ENCODE data around the gene FAHD1.

DNA sequence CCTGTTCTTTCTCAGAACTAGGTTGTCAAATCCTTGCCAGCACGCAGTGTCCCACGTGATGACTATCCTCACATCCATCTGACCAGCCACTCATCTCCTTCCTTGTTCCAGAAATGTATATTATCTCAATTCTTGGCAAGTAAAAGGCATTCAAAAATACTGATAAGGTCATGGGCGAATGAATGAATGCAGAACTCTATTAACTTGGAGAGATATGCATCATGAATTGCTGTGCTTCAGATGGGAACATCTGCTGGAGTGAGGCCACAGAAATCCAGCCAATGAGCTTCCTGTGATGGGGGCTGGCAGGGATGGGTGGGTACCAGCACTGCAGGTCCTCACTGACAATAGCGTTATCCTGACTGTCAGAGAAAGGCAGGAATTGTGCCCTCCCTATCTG lies 19.0 kb downstream of the FAHD1 start:
- TF ChIP-seq POLR2AphosphoS5 (IDR thresholded peaks at IDR 0.05) (no peak), POLR2A (IDR thresholded peaks at IDR 0.05) (no peak), EP300 (IDR thresholded peaks at IDR 0.05) (no peak)
- TF ChIP-seq, protein P1, sequence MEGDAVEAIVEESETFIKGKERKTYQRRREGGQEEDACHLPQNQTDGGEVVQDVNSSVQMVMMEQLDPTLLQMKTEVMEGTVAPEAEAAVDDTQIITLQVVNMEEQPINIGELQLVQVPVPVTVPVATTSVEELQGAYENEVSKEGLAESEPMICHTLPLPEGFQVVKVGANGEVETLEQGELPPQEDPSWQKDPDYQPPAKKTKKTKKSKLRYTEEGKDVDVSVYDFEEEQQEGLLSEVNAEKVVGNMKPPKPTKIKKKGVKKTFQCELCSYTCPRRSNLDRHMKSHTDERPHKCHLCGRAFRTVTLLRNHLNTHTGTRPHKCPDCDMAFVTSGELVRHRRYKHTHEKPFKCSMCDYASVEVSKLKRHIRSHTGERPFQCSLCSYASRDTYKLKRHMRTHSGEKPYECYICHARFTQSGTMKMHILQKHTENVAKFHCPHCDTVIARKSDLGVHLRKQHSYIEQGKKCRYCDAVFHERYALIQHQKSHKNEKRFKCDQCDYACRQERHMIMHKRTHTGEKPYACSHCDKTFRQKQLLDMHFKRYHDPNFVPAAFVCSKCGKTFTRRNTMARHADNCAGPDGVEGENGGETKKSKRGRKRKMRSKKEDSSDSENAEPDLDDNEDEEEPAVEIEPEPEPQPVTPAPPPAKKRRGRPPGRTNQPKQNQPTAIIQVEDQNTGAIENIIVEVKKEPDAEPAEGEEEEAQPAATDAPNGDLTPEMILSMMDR (IDR thresholded peaks at IDR 0.05): no peak
